ENCODE results near the gene UNC5A.

Gene UNC5A

GRCh38 chr5:176860381-176860780 lies 50.0 kb downstream of the UNC5A start:
- Mint-ChIP-seq H3K9me3 (no peaks in the 10 kb centered on the region), H3K4me1 (peaks cover 6% of the 10 kb centered on the region)

GRCh38 chr5:176861276-176861675 lies 50.9 kb downstream of the UNC5A start:
- H3K36me3 Mint-ChIP-seq (ENCODE audit: low read depth): no peaks in the 10 kb centered on the region
- no peak overlapping the region for H3K4me3 Mint-ChIP-seq
- H3K4me1 Mint-ChIP-seq: peaks cover 6% of the 10 kb centered on the region
- H3K9me3 Mint-ChIP-seq: no peaks in the 10 kb centered on the region
- no peak overlapping the region for H3K27ac Mint-ChIP-seq
- peaks cover 62% of the 10 kb centered on the region for H3K27me3 Mint-ChIP-seq (ENCODE audit: low read depth)
- TF ChIP-seq CTCF (IDR thresholded peaks at IDR 0.05; ENCODE audit: unreplicated experiment in 3 of 3): no peak

More at GRCh38 chr5:176860381-176860780, 50.0 kb downstream of the UNC5A start:
- Mint-ChIP-seq H3K4me3 (no peak overlapping the region), H3K27me3 (ENCODE audit: low read depth) (peaks cover 53% of the 10 kb centered on the region), H3K27ac (no peak overlapping the region), H3K36me3 (ENCODE audit: low read depth) (no peaks in the 10 kb centered on the region)
- no peak for TF ChIP-seq CTCF (IDR thresholded peaks at IDR 0.05; ENCODE audit: unreplicated experiment in 3 of 3)

- no peak overlapping the region for H3K27ac Mint-ChIP-seq
- no peaks in the 10 kb centered on the region for H3K36me3 Mint-ChIP-seq (ENCODE audit: low read depth)
- TF ChIP-seq CTCF (IDR thresholded peaks at IDR 0.05; ENCODE audit: unreplicated experiment in 3 of 3): no peak
- H3K4me3 Mint-ChIP-seq: no peak overlapping the region
- peaks cover 65% of the 10 kb centered on the region for H3K27me3 Mint-ChIP-seq (ENCODE audit: low read depth)
- peaks cover 6% of the 10 kb centered on the region for H3K4me1 Mint-ChIP-seq
- no peaks in the 10 kb centered on the region for H3K9me3 Mint-ChIP-seq
These were observed 52.1 kb downstream of the UNC5A start for GRCh38 chr5:176862330-176862995.

- peaks cover 6% of the 10 kb centered on the region for H3K4me1 Mint-ChIP-seq
These were observed 52.8 kb downstream of the UNC5A start for GRCh38 chr5:176863041-176863764.

GRCh38 chr5:176863765-176864098 lies 53.4 kb downstream of the UNC5A start:
- H3K4me1 Mint-ChIP-seq: peaks cover 6% of the 10 kb centered on the region
- no peak overlapping the region for H3K27ac Mint-ChIP-seq
- H3K27me3 Mint-ChIP-seq (ENCODE audit: low read depth): peaks cover 58% of the 10 kb centered on the region
- no peak overlapping the region for H3K4me3 Mint-ChIP-seq
- TF ChIP-seq CTCF (IDR thresholded peaks at IDR 0.05; ENCODE audit: unreplicated experiment in 3 of 3): no peak
- no peaks in the 10 kb centered on the region for H3K9me3 Mint-ChIP-seq
- no peaks in the 10 kb centered on the region for H3K36me3 Mint-ChIP-seq (ENCODE audit: low read depth)

More at GRCh38 chr5:176863041-176863764, 52.8 kb downstream of the UNC5A start:
- peaks cover 63% of the 10 kb centered on the region for H3K27me3 Mint-ChIP-seq (ENCODE audit: low read depth)
- H3K9me3 Mint-ChIP-seq: no peaks in the 10 kb centered on the region
- H3K4me3 Mint-ChIP-seq: peak overlapping the region in 1 of 3 experiments; percentile 29
- no peaks in the 10 kb centered on the region for H3K36me3 Mint-ChIP-seq (ENCODE audit: low read depth)
- no peak overlapping the region for H3K27ac Mint-ChIP-seq
- TF ChIP-seq CTCF (IDR thresholded peaks at IDR 0.05; ENCODE audit: unreplicated experiment in 3 of 3): no peak

- Mint-ChIP-seq H3K27me3 (ENCODE audit: low read depth) (peaks cover 56% of the 10 kb centered on the region), H3K4me3 (no peak overlapping the region), H3K36me3 (ENCODE audit: low read depth) (no peaks in the 10 kb centered on the region), H3K9me3 (no peaks in the 10 kb centered on the region), H3K27ac (no peak overlapping the region), H3K4me1 (peaks cover 6% of the 10 kb centered on the region)
- TF ChIP-seq CTCF (IDR thresholded peaks at IDR 0.05; ENCODE audit: unreplicated experiment in 3 of 3): no peak
These were observed 54.4 kb downstream of the UNC5A start for GRCh38 chr5:176864755-176865154.

All from nephron (organoid).